ENCODE measurements around the gene ELMO2.

The ELMO2 gene

DNA sequence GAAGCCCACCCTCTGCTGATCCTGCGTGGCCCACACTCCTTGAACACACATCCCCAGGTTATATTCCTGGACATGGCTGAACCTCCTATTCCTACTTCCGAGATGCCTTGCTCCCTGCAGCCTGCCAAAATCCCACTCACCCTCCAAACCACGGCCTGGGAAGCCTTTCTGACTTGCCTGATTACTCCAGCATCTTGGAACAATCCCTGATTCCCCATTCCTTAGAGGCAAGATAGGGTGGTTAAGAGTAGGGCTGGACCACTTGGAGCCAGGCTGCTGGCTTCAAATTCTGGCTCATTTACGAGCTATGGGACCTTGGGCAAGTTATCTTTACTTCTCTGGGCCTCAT is 52.2 kb downstream of the ELMO2 start:
- TF ChIP-seq RAD21 (IDR thresholded peaks at IDR 0.05; ENCODE audit: low read depth) (no peak), TCF12 (IDR thresholded peaks at IDR 0.05; ENCODE audit: low read depth) (no peak), EP300 (IDR thresholded peaks at IDR 0.05; ENCODE audit: borderline replicate concordance) (no peak), TAF1 (IDR thresholded peaks at IDR 0.05; ENCODE audit: low read depth) (no peak), YY1 (IDR thresholded peaks at IDR 0.05; ENCODE audit: low read depth) (no peak), MAX (IDR thresholded peaks at IDR 0.05) (no peak), CEBPB (IDR thresholded peaks at IDR 0.05) (no peak), TEAD4 (IDR thresholded peaks at IDR 0.05) (no peak)

DNA sequence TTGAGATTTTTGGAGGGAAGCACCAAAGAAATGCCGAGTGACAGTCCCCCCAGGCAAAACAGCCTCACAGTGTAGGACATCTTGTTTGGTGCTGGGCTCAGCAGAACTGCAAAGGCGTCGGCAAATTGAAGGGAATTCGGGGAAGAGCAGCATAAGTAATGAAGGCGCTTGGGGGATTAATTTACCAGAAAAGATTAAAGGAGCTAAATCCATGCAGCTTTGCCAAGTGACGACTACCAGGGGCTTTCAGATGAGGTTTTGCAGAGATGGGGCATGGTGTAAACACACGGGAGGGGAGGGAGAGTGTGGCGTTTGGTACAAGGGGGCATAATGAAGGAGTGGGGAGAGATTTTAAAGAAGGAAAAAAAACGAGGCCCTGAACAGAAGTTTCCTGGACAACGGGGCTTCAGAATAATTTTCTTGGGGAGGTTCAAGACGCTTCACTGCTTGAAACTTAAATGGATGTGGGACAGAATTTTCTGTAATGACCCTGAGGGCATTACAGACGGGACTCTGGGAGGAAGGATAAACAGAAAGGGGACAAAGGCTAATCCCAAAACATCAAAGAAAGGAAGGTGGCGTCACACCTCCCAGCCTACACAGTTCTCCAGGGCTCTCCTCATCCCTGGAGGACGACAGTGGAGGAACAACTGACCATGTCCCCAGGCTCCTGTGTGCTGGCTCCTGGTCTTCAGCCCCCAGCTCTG is 52.8 kb downstream of the ELMO2 start:
- TF ChIP-seq FOXM1 (IDR thresholded peaks at IDR 0.05; ENCODE audit: borderline replicate concordance, low read depth), result no peak
- TF ChIP-seq YY1 (IDR thresholded peaks at IDR 0.05; ENCODE audit: low read depth), result no peak
- TF ChIP-seq ZBTB7A (IDR thresholded peaks at IDR 0.05; ENCODE audit: low read depth), result no peak
- TF ChIP-seq RAD21 (IDR thresholded peaks at IDR 0.05; ENCODE audit: low read depth), result no peak
- no peak for TF ChIP-seq TCF12 (IDR thresholded peaks at IDR 0.05; ENCODE audit: low read depth)
- no peak for TF ChIP-seq TAF1 (IDR thresholded peaks at IDR 0.05; ENCODE audit: low read depth)
- TF ChIP-seq, protein P1, sequence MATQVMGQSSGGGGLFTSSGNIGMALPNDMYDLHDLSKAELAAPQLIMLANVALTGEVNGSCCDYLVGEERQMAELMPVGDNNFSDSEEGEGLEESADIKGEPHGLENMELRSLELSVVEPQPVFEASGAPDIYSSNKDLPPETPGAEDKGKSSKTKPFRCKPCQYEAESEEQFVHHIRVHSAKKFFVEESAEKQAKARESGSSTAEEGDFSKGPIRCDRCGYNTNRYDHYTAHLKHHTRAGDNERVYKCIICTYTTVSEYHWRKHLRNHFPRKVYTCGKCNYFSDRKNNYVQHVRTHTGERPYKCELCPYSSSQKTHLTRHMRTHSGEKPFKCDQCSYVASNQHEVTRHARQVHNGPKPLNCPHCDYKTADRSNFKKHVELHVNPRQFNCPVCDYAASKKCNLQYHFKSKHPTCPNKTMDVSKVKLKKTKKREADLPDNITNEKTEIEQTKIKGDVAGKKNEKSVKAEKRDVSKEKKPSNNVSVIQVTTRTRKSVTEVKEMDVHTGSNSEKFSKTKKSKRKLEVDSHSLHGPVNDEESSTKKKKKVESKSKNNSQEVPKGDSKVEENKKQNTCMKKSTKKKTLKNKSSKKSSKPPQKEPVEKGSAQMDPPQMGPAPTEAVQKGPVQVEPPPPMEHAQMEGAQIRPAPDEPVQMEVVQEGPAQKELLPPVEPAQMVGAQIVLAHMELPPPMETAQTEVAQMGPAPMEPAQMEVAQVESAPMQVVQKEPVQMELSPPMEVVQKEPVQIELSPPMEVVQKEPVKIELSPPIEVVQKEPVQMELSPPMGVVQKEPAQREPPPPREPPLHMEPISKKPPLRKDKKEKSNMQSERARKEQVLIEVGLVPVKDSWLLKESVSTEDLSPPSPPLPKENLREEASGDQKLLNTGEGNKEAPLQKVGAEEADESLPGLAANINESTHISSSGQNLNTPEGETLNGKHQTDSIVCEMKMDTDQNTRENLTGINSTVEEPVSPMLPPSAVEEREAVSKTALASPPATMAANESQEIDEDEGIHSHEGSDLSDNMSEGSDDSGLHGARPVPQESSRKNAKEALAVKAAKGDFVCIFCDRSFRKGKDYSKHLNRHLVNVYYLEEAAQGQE (IDR thresholded peaks at IDR 0.05; ENCODE audit: low read depth), result no peak

DNA sequence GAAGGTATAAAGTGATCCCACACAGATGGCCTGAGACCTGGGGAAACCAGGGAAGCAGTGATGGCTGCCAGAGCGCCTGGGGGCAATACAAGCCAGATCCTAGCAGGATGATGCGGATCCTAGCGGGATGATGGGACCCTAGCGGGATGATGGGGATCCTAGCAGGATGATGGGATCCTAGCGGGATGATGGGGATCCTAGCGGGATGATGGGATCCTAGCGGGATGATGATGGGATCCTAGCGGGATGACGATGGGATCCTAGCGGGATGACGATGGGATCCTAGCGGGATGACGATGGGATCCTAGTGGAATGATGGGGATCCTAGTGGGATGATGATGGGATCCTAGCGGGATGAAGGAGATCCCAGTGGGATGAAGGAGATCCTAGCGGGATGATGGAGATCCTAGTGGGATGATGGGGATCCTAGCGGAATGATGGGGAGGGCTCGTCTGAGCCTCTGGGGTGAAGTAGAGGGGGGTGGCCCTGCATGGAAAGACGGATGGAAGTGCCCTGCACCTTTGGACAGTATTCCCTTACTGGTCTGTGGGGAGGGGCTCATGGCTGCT is 54.0 kb downstream of the ELMO2 start:
- TF ChIP-seq RAD21 (IDR thresholded peaks at IDR 0.05; ENCODE audit: low read depth) (no peak), TAF1 (IDR thresholded peaks at IDR 0.05; ENCODE audit: low read depth) (no peak), CREB1 (IDR thresholded peaks at IDR 0.05; ENCODE audit: low read depth) (no peak), FOXM1 (IDR thresholded peaks at IDR 0.05; ENCODE audit: borderline replicate concordance, low read depth) (no peak), CEBPB (IDR thresholded peaks at IDR 0.05) (no peak), TEAD4 (IDR thresholded peaks at IDR 0.05) (no peak), USF1 (IDR thresholded peaks at IDR 0.05) (no peak), NFIC (IDR thresholded peaks at IDR 0.05) (no peak), TCF12 (IDR thresholded peaks at IDR 0.05; ENCODE audit: low read depth) (no peak), EP300 (IDR thresholded peaks at IDR 0.05; ENCODE audit: borderline replicate concordance) (no peak), ZBTB7A (IDR thresholded peaks at IDR 0.05; ENCODE audit: low read depth) (no peak), EGR1 (IDR thresholded peaks at IDR 0.05) (no peak), YY1 (IDR thresholded peaks at IDR 0.05; ENCODE audit: low read depth) (no peak), MAX (IDR thresholded peaks at IDR 0.05) (no peak)
- TF ChIP-seq, protein P1 (IDR thresholded peaks at IDR 0.05; ENCODE audit: low read depth), result no peak

DNA sequence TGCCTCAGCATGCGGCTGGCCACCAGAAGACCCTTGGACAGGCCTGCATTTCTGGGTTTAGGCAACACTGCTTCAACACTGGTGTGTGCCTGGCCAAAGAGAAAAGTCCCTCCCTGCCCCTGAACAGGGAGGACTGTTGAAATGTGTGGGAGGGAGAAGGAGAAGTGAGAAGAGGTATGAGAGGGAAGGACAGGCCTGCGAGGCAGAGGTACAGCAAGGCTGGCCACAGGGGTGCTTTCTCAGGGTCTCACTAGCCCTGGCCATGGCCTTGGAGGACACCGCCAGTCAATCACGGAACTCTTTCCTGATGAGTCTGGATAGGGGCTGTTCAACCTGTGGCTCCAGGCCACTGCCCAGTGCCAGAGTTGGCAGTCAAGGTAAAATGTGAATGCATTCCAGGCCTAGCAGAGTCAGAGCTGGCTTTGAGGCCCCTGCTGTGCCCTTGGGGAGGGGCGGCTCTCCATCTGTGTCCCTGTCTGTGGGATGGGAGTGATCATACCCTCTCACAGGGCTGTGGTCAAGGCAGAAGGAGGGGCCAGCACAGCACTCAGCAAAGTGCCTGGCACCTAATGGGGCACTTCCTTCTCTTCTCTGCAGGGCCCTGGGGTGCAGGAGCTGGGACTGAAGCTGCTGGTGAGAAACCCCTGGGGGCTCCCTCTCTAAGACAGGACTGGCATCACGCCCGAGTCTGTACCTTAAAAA is 54.9 kb downstream of the ELMO2 start:
- TF ChIP-seq MAX (IDR thresholded peaks at IDR 0.05), result no peak
- TF ChIP-seq TAF1 (IDR thresholded peaks at IDR 0.05; ENCODE audit: low read depth), result no peak
- TF ChIP-seq TCF12 (IDR thresholded peaks at IDR 0.05; ENCODE audit: low read depth), result no peak
- TF ChIP-seq RAD21 (IDR thresholded peaks at IDR 0.05; ENCODE audit: low read depth), result no peak
- TF ChIP-seq YY1 (IDR thresholded peaks at IDR 0.05; ENCODE audit: low read depth), result no peak
- TF ChIP-seq NFIC (IDR thresholded peaks at IDR 0.05), result no peak
- no peak for TF ChIP-seq FOXM1 (IDR thresholded peaks at IDR 0.05; ENCODE audit: borderline replicate concordance, low read depth)
- TF ChIP-seq CEBPB (IDR thresholded peaks at IDR 0.05), result no peak
- no peak for TF ChIP-seq EGR1 (IDR thresholded peaks at IDR 0.05)

GRCh38 chr20:46350986-46351267 is 55.5 kb downstream of the ELMO2 start:
- TF ChIP-seq MAX (IDR thresholded peaks at IDR 0.05) (no peak), TEAD4 (IDR thresholded peaks at IDR 0.05) (no peak), CREB1 (IDR thresholded peaks at IDR 0.05; ENCODE audit: low read depth) (no peak), EP300 (IDR thresholded peaks at IDR 0.05; ENCODE audit: borderline replicate concordance) (no peak), NFIC (IDR thresholded peaks at IDR 0.05) (no peak), FOXM1 (IDR thresholded peaks at IDR 0.05; ENCODE audit: borderline replicate concordance, low read depth) (no peak), ZBTB7A (IDR thresholded peaks at IDR 0.05; ENCODE audit: low read depth) (no peak), EGR1 (IDR thresholded peaks at IDR 0.05) (no peak), CEBPB (IDR thresholded peaks at IDR 0.05) (no peak), USF1 (IDR thresholded peaks at IDR 0.05) (no peak), TAF1 (IDR thresholded peaks at IDR 0.05; ENCODE audit: low read depth) (no peak)

Measured in Ishikawa (cell line).